GM18867 (cell line): ENCODE results near the gene PALLD.

Experiments
- ATAC-seq: cut with Tn5 transposase; IDR thresholded peaks from one replicate; pipeline ENCODE4 v1.9.1; 2021; ENCODE audit warnings: mild to moderate bottlenecking, moderate library complexity; ENCODE audit not compliant: unreplicated experiment

The PALLD gene

GRCh38 chr4:168637872-168638756 is 141.3 kb downstream of the PALLD start:
- ATAC-seq: no peak

GRCh38 chr4:168639914-168640313 is 143.1 kb downstream of the PALLD start:
- no peak for ATAC-seq

GRCh38 chr4:168641811-168642140 is 144.9 kb downstream of the PALLD start:
- no peak for ATAC-seq

- ATAC-seq: no peak
Observed at GRCh38 chr4:168642591-168642990, 145.7 kb downstream of the PALLD start.

- no peak for ATAC-seq
Observed at GRCh38 chr4:168643111-168643795, 146.4 kb downstream of the PALLD start.

GRCh38 chr4:168643796-168644159 is 146.9 kb downstream of the PALLD start:
- ATAC-seq: no peak

GRCh38 chr4:168646001-168646768 is 149.3 kb downstream of the PALLD start:
- no peak for ATAC-seq

GRCh38 chr4:168647646-168648375 is 151.0 kb downstream of the PALLD start:
- no peak for ATAC-seq

- ATAC-seq: no peak
Observed at GRCh38 chr4:168648494-168648893, 151.6 kb downstream of the PALLD start.

- ATAC-seq: no peak
Observed at GRCh38 chr4:168648929-168649328, 152.1 kb downstream of the PALLD start.

- no peak for ATAC-seq
Observed at GRCh38 chr4:168651374-168651773, 154.5 kb downstream of the PALLD start.

- no peak for ATAC-seq
Observed at GRCh38 chr4:168651864-168652263, 155.0 kb downstream of the PALLD start.

GRCh38 chr4:168652755-168653154 is 155.9 kb downstream of the PALLD start:
- no peak for ATAC-seq

GRCh38 chr4:168654104-168654847 is 157.4 kb downstream of the PALLD start:
- no peak for ATAC-seq

GRCh38 chr4:168654848-168655174 is 158.0 kb downstream of the PALLD start:
- ATAC-seq: no peak

GRCh38 chr4:168655182-168655581 is 158.3 kb downstream of the PALLD start:
- ATAC-seq: no peak

GRCh38 chr4:168656055-168656660 is 159.3 kb downstream of the PALLD start:
- no peak for ATAC-seq

- ATAC-seq: no peak
Observed at GRCh38 chr4:168656946-168657473, 160.2 kb downstream of the PALLD start.

- ATAC-seq: no peak
Observed at GRCh38 chr4:168658751-168659150, 161.9 kb downstream of the PALLD start.
